ENCODE results near the gene MEX3D. TPM values are rescaled to one million over a fixed set of nuclear protein-coding genes. Genes with fewer than 3 reads are reported as not detected.
A peak's percentile ranks its signal among the peaks of the same experiment; 100 is the strongest.

MEX3D gene
- total RNA-seq, 1 donor from 2014 or later = 52.1 TPM

DNA sequence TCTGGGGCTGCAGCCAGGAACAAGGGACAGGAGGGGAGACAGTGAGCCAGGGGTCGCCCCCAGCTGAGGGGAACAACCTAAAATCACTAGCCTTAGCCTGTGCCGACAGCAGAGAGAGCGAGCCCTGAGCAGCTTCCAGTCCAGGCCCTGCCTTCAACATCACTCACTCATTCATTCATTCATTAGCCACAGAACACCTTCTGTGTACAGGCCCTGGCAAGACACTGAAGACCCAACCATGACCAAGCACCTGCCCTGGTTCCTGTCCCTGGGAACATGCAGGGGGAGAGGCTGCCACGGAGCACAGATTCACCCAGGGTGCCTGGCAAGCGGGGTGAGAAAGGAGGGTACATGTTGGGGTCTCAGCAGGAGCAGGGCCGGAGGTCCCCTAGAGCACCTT lies 4.9 kb downstream of the MEX3D start:
- Mint-ChIP-seq H3K27ac (ENCODE audit: unreplicated experiment) (peak overlapping the region; percentile 24), H3K27me3 (ENCODE audit: low read depth, unreplicated experiment) (no peaks in the 10 kb centered on the region), H3K36me3 (ENCODE audit: low read depth, unreplicated experiment) (peaks cover 4% of the 10 kb centered on the region), H3K4me1 (ENCODE audit: low read depth, unreplicated experiment) (no peaks in the 10 kb centered on the region), H3K4me3 (ENCODE audit: unreplicated experiment) (no peak overlapping the region), H3K9me3 (ENCODE audit: unreplicated experiment) (no peaks in the 10 kb centered on the region)
- H3K79me2 ChIP-seq (ENCODE audit: insufficient read depth, low read length) = peaks cover 85% of the 10 kb centered on the region
- no peaks in the 10 kb centered on the region for H3K36me3 ChIP-seq (ENCODE audit: insufficient read depth, low read length)
- H3K4me3 ChIP-seq (ENCODE audit: insufficient read depth, low read depth, low read length) = no peak overlapping the region
- no peak for TF ChIP-seq CTCF (IDR thresholded peaks at IDR 0.05; ENCODE audit: insufficient read depth, low read depth, low read length)
- no peak for TF ChIP-seq EZH2 (IDR thresholded peaks at IDR 0.05; ENCODE audit: insufficient read depth, low read length)
- peaks cover 76% of the 10 kb centered on the region for H4K20me1 ChIP-seq (ENCODE audit: insufficient read depth, low read length)
- H3K27me3 ChIP-seq (ENCODE audit: insufficient read depth, low read length) = no peaks in the 10 kb centered on the region
- H3K9me3 ChIP-seq (ENCODE audit: insufficient read depth, low read depth, low read length) = no peaks in the 10 kb centered on the region
- H2AFZ ChIP-seq (ENCODE audit: low read depth, low read length) = no peak overlapping the region
- FAIRE-seq (no peak), DNase-seq (ENCODE audit: low read depth) (no peak)
- H3K27ac ChIP-seq (ENCODE audit: low read depth, low read length) = no peak overlapping the region
- H3K4me2 ChIP-seq (ENCODE audit: low read length) = no peak overlapping the region
- H3K4me1 ChIP-seq (ENCODE audit: insufficient read depth, low read length) = peaks cover 10% of the 10 kb centered on the region
- H3K9ac ChIP-seq (ENCODE audit: low read length) = no peak overlapping the region

DNA sequence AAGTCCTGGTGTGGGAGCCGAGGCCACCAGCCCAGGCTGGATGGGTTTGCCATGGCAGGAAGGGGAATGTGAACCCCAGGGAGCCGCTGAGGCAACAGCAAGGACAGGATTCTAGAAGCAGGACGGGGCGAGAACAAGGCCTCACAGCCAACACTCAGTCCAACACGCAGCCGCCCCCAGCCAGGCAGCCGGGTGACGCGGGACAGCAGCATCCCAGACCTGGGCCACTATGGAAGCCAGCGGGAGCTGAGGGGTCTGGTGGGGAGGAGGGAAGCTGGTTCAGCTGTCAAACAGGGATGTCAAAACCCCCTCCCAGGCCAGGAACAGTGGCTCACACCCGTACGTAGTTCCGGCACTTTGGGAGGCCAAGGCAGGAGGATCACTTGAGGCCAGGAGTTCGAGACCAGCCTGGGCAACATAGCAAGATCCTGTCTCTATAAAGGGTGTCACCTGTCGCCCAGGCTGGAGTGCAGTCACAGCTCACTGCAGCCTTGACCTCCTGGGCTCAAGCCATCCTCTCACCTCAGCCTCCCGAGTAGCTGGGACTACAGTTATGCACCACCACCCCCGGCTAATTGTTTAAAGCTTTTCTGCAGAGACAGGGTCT lies 6.8 kb downstream of the MEX3D start:
- H3K4me1 Mint-ChIP-seq (ENCODE audit: low read depth, unreplicated experiment) = no peaks in the 10 kb centered on the region
- no peak for FAIRE-seq
- Histone ChIP-seq H3K27ac (ENCODE audit: low read depth, low read length) (no peak overlapping the region), H3K4me2 (ENCODE audit: low read length) (no peak overlapping the region), H3K36me3 (ENCODE audit: insufficient read depth, low read length) (no peaks in the 10 kb centered on the region), H3K4me1 (ENCODE audit: insufficient read depth, low read length) (peaks cover 10% of the 10 kb centered on the region), H3K4me3 (ENCODE audit: insufficient read depth, low read depth, low read length) (no peak overlapping the region), H3K9me3 (ENCODE audit: insufficient read depth, low read depth, low read length) (no peaks in the 10 kb centered on the region), H4K20me1 (ENCODE audit: insufficient read depth, low read length) (peaks cover 92% of the 10 kb centered on the region), H3K79me2 (ENCODE audit: insufficient read depth, low read length) (peaks cover 89% of the 10 kb centered on the region), H3K27me3 (ENCODE audit: insufficient read depth, low read length) (no peaks in the 10 kb centered on the region), H2AFZ (ENCODE audit: low read depth, low read length) (no peak overlapping the region), H3K9ac (ENCODE audit: low read length) (no peak overlapping the region)
- TF ChIP-seq EZH2 (IDR thresholded peaks at IDR 0.05; ENCODE audit: insufficient read depth, low read length) = no peak
- H3K27me3 Mint-ChIP-seq (ENCODE audit: low read depth, unreplicated experiment) = no peaks in the 10 kb centered on the region
- peaks cover 7% of the 10 kb centered on the region for H3K36me3 Mint-ChIP-seq (ENCODE audit: low read depth, unreplicated experiment)
- DNase-seq (ENCODE audit: low read depth) = no peak
- no peaks in the 10 kb centered on the region for H3K9me3 Mint-ChIP-seq (ENCODE audit: unreplicated experiment)
- H3K4me3 Mint-ChIP-seq (ENCODE audit: unreplicated experiment) = no peak overlapping the region
- no peak overlapping the region for H3K27ac Mint-ChIP-seq (ENCODE audit: unreplicated experiment)

- Histone ChIP-seq H3K27me3 (ENCODE audit: insufficient read depth, low read length) (no peaks in the 10 kb centered on the region), H3K79me2 (ENCODE audit: insufficient read depth, low read length) (peaks cover 81% of the 10 kb centered on the region), H3K36me3 (ENCODE audit: insufficient read depth, low read length) (no peaks in the 10 kb centered on the region), H3K4me1 (ENCODE audit: insufficient read depth, low read length) (peaks cover under 1% of the 10 kb centered on the region), H3K27ac (ENCODE audit: low read depth, low read length) (no peak overlapping the region), H3K4me3 (ENCODE audit: insufficient read depth, low read depth, low read length) (no peak overlapping the region), H3K9me3 (ENCODE audit: insufficient read depth, low read depth, low read length) (no peaks in the 10 kb centered on the region), H3K9ac (ENCODE audit: low read length) (no peak overlapping the region), H2AFZ (ENCODE audit: low read depth, low read length) (no peak overlapping the region), H4K20me1 (ENCODE audit: insufficient read depth, low read length) (peaks cover 83% of the 10 kb centered on the region), H3K4me2 (ENCODE audit: low read length) (no peak overlapping the region)
- FAIRE-seq = no peak
- no peak for TF ChIP-seq CTCF (IDR thresholded peaks at IDR 0.05; ENCODE audit: insufficient read depth, low read depth, low read length)
- TF ChIP-seq EZH2 (IDR thresholded peaks at IDR 0.05; ENCODE audit: insufficient read depth, low read length) = no peak
- Mint-ChIP-seq H3K27me3 (ENCODE audit: low read depth, unreplicated experiment) (no peaks in the 10 kb centered on the region), H3K4me1 (ENCODE audit: low read depth, unreplicated experiment) (no peaks in the 10 kb centered on the region), H3K36me3 (ENCODE audit: low read depth, unreplicated experiment) (peaks cover 7% of the 10 kb centered on the region), H3K9me3 (ENCODE audit: unreplicated experiment) (no peaks in the 10 kb centered on the region), H3K4me3 (ENCODE audit: unreplicated experiment) (no peak overlapping the region), H3K27ac (ENCODE audit: unreplicated experiment) (no peak overlapping the region)
- DNase-seq (ENCODE audit: low read depth) = no peak
These were observed 7.7 kb downstream of the MEX3D start for GRCh38 chr19:1560286-1560882.
